Measurements from ENCODE around the gene KLF12.

Gene KLF12

GRCh38 chr13:74090869-74091605 is 43.2 kb downstream of the KLF12 start:
- DNase-seq (ENCODE audit: extremely low read depth, low read depth) = no peak
- TF ChIP-seq CTCF (IDR thresholded peaks at IDR 0.05; ENCODE audit: low read depth, low read length) = no peak

- no peak for TF ChIP-seq CTCF (IDR thresholded peaks at IDR 0.05; ENCODE audit: low read depth, low read length)
- no peak for DNase-seq (ENCODE audit: extremely low read depth, low read depth)
These were observed 43.8 kb downstream of the KLF12 start for GRCh38 chr13:74090397-74090796.

- no peak for DNase-seq (ENCODE audit: extremely low read depth, low read depth)
- TF ChIP-seq CTCF (IDR thresholded peaks at IDR 0.05; ENCODE audit: low read depth, low read length) = no peak
These were observed 46.8 kb downstream of the KLF12 start for GRCh38 chr13:74087357-74087756.

All from AG09319 (cell line).